WTC11 (cell line): ENCODE data around the gene TST.

Experiments
- CREM ChIP-seq: sonication (generic); formaldehyde crosslinking; IDR thresholded peaks from 2 replicates; pipeline ENCODE4 v1.8.1; 2022; ENCODE audit warnings: mild to moderate bottlenecking, missing genetic modification reagents, moderate library complexity
- ELF4 ChIP-seq: sonication (generic); formaldehyde crosslinking; IDR thresholded peaks from 2 replicates; pipeline ENCODE4 v1.8.1; 2022; ENCODE audit warnings: low read depth, mild to moderate bottlenecking, moderate library complexity, missing genetic modification reagents
- GABPB1 ChIP-seq: sonication (generic); formaldehyde crosslinking; IDR thresholded peaks from 2 replicates; pipeline ENCODE4 v1.8.1; 2023; ENCODE audit warnings: mild to moderate bottlenecking, missing genetic modification reagents
- ZNF121 ChIP-seq: sonication (generic); formaldehyde crosslinking; IDR thresholded peaks from 2 replicates; pipeline ENCODE4 v1.8.0; 2023; ENCODE audit warnings: missing genetic modification reagents
- ZNF232 ChIP-seq: sonication (generic); formaldehyde crosslinking; IDR thresholded peaks from 2 replicates; pipeline ENCODE4 v1.8.0; 2022; ENCODE audit warnings: mild to moderate bottlenecking, missing genetic modification reagents
- TF ChIP-seq, protein P1 (sequence below): sonication (generic); formaldehyde crosslinking; IDR thresholded peaks from 2 replicates; pipeline ENCODE4 v1.8.1; 2022; ENCODE audit warnings: low read depth, missing genetic modification reagents, borderline replicate concordance
- TF ChIP-seq, protein P2 (sequence below): fragments of 200-600 bp; IDR thresholded peaks from 2 replicates; pipeline ENCODE4 v1.8.0; 2022; ENCODE audit warnings: antibody characterized with exemption
- TF ChIP-seq, protein P3 (sequence below): sonication (generic); formaldehyde crosslinking; IDR thresholded peaks from 2 replicates; pipeline ENCODE4 v1.8.0; 2022; ENCODE audit warnings: mild to moderate bottlenecking, missing genetic modification reagents
- TF ChIP-seq, protein P4 (sequence below): sonication (generic); formaldehyde crosslinking; IDR thresholded peaks from 2 replicates; pipeline ENCODE4 v1.8.1; 2023; ENCODE audit warnings: mild to moderate bottlenecking, missing genetic modification reagents, moderate library complexity
- TF ChIP-seq, protein P5 (sequence below): sonication (generic); formaldehyde crosslinking; IDR thresholded peaks from 2 replicates; pipeline ENCODE4 v1.8.1; 2023; ENCODE audit warnings: mild to moderate bottlenecking, missing genetic modification reagents

DNA sequence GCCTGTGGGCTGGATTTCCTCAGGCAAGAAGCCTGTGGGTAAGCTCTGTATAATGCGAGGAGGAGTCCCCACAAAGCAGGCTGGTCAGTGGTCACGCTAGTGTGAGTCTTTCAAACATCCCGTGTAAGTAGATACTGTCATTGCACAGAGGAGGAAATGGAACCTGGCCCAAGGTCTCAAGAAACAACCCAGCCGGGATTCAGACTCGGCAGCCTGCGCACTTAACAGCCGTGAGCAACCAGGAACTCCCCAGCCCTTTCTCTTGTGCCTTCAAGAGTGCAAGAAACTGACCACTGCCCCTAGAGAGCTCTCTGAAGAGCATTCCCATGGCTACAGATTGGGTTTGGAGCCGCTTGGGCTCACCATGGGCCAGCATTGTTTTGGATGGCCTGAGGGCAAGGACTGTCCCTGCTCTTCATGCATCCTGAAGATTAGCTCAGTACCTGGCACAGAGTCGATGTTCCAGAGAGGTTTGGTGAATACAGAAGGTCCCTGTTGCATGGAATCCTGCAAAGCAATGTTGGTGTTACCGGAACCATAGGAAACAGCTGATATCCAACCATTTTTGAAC, 6.3 kb upstream of the TST start:
- TF ChIP-seq ELF4 = no peak
- no peak for TF ChIP-seq ZNF232
- TF ChIP-seq, protein P1, sequence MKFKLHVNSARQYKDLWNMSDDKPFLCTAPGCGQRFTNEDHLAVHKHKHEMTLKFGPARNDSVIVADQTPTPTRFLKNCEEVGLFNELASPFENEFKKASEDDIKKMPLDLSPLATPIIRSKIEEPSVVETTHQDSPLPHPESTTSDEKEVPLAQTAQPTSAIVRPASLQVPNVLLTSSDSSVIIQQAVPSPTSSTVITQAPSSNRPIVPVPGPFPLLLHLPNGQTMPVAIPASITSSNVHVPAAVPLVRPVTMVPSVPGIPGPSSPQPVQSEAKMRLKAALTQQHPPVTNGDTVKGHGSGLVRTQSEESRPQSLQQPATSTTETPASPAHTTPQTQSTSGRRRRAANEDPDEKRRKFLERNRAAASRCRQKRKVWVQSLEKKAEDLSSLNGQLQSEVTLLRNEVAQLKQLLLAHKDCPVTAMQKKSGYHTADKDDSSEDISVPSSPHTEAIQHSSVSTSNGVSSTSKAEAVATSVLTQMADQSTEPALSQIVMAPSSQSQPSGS (CRISPR knock-in tag) = no peak
- TF ChIP-seq, protein P2, sequence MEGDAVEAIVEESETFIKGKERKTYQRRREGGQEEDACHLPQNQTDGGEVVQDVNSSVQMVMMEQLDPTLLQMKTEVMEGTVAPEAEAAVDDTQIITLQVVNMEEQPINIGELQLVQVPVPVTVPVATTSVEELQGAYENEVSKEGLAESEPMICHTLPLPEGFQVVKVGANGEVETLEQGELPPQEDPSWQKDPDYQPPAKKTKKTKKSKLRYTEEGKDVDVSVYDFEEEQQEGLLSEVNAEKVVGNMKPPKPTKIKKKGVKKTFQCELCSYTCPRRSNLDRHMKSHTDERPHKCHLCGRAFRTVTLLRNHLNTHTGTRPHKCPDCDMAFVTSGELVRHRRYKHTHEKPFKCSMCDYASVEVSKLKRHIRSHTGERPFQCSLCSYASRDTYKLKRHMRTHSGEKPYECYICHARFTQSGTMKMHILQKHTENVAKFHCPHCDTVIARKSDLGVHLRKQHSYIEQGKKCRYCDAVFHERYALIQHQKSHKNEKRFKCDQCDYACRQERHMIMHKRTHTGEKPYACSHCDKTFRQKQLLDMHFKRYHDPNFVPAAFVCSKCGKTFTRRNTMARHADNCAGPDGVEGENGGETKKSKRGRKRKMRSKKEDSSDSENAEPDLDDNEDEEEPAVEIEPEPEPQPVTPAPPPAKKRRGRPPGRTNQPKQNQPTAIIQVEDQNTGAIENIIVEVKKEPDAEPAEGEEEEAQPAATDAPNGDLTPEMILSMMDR = no peak
- TF ChIP-seq, protein P3, sequence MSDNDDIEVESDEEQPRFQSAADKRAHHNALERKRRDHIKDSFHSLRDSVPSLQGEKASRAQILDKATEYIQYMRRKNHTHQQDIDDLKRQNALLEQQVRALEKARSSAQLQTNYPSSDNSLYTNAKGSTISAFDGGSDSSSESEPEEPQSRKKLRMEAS (CRISPR knock-in tag) = no peak
- no peak for TF ChIP-seq CREM (CRISPR knock-in tag)
- no peak for TF ChIP-seq GABPB1 (CRISPR knock-in tag)
- TF ChIP-seq, protein P4, sequence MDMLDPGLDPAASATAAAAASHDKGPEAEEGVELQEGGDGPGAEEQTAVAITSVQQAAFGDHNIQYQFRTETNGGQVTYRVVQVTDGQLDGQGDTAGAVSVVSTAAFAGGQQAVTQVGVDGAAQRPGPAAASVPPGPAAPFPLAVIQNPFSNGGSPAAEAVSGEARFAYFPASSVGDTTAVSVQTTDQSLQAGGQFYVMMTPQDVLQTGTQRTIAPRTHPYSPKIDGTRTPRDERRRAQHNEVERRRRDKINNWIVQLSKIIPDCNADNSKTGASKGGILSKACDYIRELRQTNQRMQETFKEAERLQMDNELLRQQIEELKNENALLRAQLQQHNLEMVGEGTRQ (CRISPR knock-in tag) = no peak
- TF ChIP-seq ZNF121 = no peak
- TF ChIP-seq, protein P5, sequence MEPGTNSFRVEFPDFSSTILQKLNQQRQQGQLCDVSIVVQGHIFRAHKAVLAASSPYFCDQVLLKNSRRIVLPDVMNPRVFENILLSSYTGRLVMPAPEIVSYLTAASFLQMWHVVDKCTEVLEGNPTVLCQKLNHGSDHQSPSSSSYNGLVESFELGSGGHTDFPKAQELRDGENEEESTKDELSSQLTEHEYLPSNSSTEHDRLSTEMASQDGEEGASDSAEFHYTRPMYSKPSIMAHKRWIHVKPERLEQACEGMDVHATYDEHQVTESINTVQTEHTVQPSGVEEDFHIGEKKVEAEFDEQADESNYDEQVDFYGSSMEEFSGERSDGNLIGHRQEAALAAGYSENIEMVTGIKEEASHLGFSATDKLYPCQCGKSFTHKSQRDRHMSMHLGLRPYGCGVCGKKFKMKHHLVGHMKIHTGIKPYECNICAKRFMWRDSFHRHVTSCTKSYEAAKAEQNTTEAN (CRISPR knock-in tag) = no peak
